Tibial nerve (tissue), 4 donors: ENCODE measurements around the gene CTNNA3.

ENCODE experiments used
- EP300 ChIP-seq, 2 donors: sonication (generic); formaldehyde crosslinking; IDR thresholded peaks; one replicate each; pipeline ENCODE4 v1.6.1; 2017; ENCODE audit warnings: antibody characterized with exemption in 2 of 2, mild to moderate bottlenecking in 1 of 2
- TF ChIP-seq, protein P1 (sequence below), 5 experiments: fragments of 200-600 bp in 3 of 5; fragments of 450-650 bp in 2 of 5; sonication (generic) in 3 of 5; IDR thresholded peaks; one replicate each; pipeline ENCODE4 v1.5.1; 2016 to 2019; ENCODE audit warnings: antibody characterized with exemption in 5 of 5, mild to moderate bottlenecking in 3 of 5, moderate library complexity in 2 of 5

DNA sequence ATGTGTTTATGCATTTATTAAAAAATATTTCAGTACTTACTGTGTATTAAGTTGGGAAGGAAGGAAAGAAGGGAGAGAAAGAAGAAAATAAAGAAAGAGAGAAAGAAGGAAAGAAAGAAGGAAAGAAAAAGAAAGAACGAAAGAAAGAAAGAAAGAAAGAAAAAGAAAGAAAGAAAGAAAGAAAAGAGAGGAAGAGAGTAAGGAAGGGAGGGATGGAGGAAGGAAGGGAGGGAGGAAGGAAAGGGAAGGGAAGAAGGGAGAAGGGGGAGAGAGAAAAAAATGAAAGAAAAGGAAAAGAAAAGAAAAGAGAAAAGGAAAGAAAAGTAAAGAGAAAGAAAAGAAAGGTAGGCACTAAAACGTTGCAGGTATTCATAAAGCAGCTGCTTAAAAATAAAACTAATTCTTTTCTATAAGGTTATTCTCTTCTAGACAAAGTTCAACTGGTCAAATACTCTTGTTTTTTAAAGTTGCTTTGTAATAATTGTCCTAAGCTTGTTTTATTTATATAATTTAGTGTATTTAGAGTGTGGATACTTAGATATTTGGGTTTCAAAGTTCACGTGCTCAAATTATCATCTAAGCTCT, 1473.4 kb downstream of the CTNNA3 start:
- TF ChIP-seq, protein P1, sequence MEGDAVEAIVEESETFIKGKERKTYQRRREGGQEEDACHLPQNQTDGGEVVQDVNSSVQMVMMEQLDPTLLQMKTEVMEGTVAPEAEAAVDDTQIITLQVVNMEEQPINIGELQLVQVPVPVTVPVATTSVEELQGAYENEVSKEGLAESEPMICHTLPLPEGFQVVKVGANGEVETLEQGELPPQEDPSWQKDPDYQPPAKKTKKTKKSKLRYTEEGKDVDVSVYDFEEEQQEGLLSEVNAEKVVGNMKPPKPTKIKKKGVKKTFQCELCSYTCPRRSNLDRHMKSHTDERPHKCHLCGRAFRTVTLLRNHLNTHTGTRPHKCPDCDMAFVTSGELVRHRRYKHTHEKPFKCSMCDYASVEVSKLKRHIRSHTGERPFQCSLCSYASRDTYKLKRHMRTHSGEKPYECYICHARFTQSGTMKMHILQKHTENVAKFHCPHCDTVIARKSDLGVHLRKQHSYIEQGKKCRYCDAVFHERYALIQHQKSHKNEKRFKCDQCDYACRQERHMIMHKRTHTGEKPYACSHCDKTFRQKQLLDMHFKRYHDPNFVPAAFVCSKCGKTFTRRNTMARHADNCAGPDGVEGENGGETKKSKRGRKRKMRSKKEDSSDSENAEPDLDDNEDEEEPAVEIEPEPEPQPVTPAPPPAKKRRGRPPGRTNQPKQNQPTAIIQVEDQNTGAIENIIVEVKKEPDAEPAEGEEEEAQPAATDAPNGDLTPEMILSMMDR (IDR thresholded peaks at IDR 0.05) = no peak
- TF ChIP-seq EP300 (IDR thresholded peaks at IDR 0.05) = no peak
